Endothelial cell of umbilical vein (primary cell): Measurements from ENCODE around the gene EPSTI1. TPM values are rescaled to one million over a fixed set of nuclear protein-coding genes. Genes with fewer than 3 reads are reported as not detected.

Experiments used
- BruUV-seq: library from RNA; stranded (reverse); fragments of 400-500 nt; replicated peaks from 2 replicates; lab custom pipeline; 2021; lab: Mats Ljungman, UMichigan
- CTCF ChIA-PET: fragments of 300-600, 350-600 bp; sonication (Branson Sonifier 250); formaldehyde crosslinking; loops from one replicate; lab custom pipeline; 2021; ENCODE audit warnings: antibody characterized with exemption, inconsistent platforms; lab: Charles Lee
- POLR2A ChIA-PET: fragments of 300-600, 350-600 bp; sonication (Branson Sonifier 250); formaldehyde crosslinking; loops from one replicate; lab custom pipeline; 2021; ENCODE audit warnings: antibody characterized with exemption, inconsistent platforms; lab: Charles Lee
- DNase-seq: peaks from one replicate; pipeline ENCODE4 v3.0.0-alpha.2; 2011; ENCODE audit warnings: low read depth, low spot score
- FAIRE-seq: peaks from 2 replicates; lab custom pipeline; 2011; peaks lifted over from hg19 to GRCh38; lab: Jason Lieb, UNC
- H2AFZ ChIP-seq: 2 replicates; pipeline ENCODE4 v1.6.0; 2012; ENCODE audit warnings: low read depth, low read length, control low read depth, inconsistent platforms
- H3K27ac ChIP-seq: 2 replicates; pipeline ENCODE4 v1.5.1; 2011; ENCODE audit warnings: low read depth, mild to moderate bottlenecking, control low read depth, low read length, moderate library complexity; ENCODE audit not compliant: insufficient read depth
- H3K27me3 ChIP-seq, 2 experiments: 2 replicates each; pipeline versions ENCODE4 v1.6.0 to v1.6.1; 2011; ENCODE audit warnings: low read length in 2 of 2, mixed read lengths in 1 of 2; ENCODE audit not compliant: control insufficient read depth in 2 of 2, insufficient read depth in 2 of 2
- H3K36me3 ChIP-seq, 2 experiments: 2 replicates in 1 of 2; 3 replicates in 1 of 2; pipeline ENCODE4 v1.5.1; 2011; ENCODE audit warnings: low read length in 2 of 2, mild to moderate bottlenecking in 1 of 2, moderate library complexity in 1 of 2; ENCODE audit not compliant: control insufficient read depth in 2 of 2, insufficient read depth in 2 of 2; ENCODE audit errors: extremely low read depth in 1 of 2
- H3K4me1 ChIP-seq: 3 replicates; pipeline ENCODE4 v1.5.1; 2011; ENCODE audit warnings: mild to moderate bottlenecking, low read length; ENCODE audit not compliant: control insufficient read depth, insufficient read depth; ENCODE audit errors: extremely low read depth
- H3K4me2 ChIP-seq: 2 replicates; pipeline ENCODE4 v1.6.1; 2011; ENCODE audit warnings: low read length, control low read depth, mixed read lengths; ENCODE audit not compliant: insufficient read depth
- H3K4me3 ChIP-seq, 3 experiments: fragments of 200-600 bp in 1 of 3; sonication (generic), shearing (Covaris generic) in 1 of 3; replicated peaks in 1 of 3; 2 replicates each; pipeline ENCODE4 v1.5.1; 2011 to 2016; ENCODE audit warnings: control low read depth in 3 of 3, low read length in 3 of 3, mild to moderate bottlenecking in 2 of 3, inconsistent platforms in 1 of 3, low read depth in 1 of 3, moderate library complexity in 1 of 3; ENCODE audit not compliant: insufficient read depth in 1 of 3
- H3K79me2 ChIP-seq: 2 replicates; pipeline ENCODE4 v1.6.0; 2012; ENCODE audit warnings: low read length, inconsistent platforms; ENCODE audit not compliant: control insufficient read depth, insufficient read depth
- H3K9ac ChIP-seq: replicated peaks from 2 replicates; pipeline ENCODE3; 2011; ENCODE audit warnings: low read length, control low read depth; ENCODE audit not compliant: insufficient read depth; ENCODE audit errors: extremely low read depth
- H3K9me1 ChIP-seq: replicated peaks from 3 replicates; pipeline ENCODE4 v1.6.0; 2011; ENCODE audit warnings: mild to moderate bottlenecking, low read length; ENCODE audit not compliant: control insufficient read depth, insufficient read depth; ENCODE audit errors: extremely low read depth
- H3K9me3 ChIP-seq: replicated peaks from 2 replicates; pipeline ENCODE4 v1.5.1; 2012; ENCODE audit warnings: low read length, inconsistent platforms; ENCODE audit not compliant: control insufficient read depth, insufficient read depth
- H4K20me1 ChIP-seq: replicated peaks from 2 replicates; pipeline ENCODE3; 2011; ENCODE audit warnings: mild to moderate bottlenecking, low read length; ENCODE audit not compliant: control insufficient read depth, insufficient read depth; ENCODE audit errors: extremely low read depth
- CTCF ChIP-seq, 2 donors: IDR thresholded peaks; 1 replicate in 1 of 2; 2 replicates in 1 of 2; pipeline ENCODE4 v1.5.1; 2011; ENCODE audit warnings: low read length in 2 of 2, mild to moderate bottlenecking in 2 of 2, moderate library complexity in 2 of 2, control low read depth in 1 of 2, inconsistent platforms in 1 of 2, low read depth in 1 of 2; ENCODE audit not compliant: insufficient read depth in 1 of 2; ENCODE audit errors: extremely low read depth in 1 of 2
- EZH2 ChIP-seq: IDR thresholded peaks from 2 replicates; pipeline ENCODE4 v1.6.1; 2012; ENCODE audit warnings: borderline replicate concordance, low read depth, mild to moderate bottlenecking, moderate library complexity, low read length, inconsistent platforms; ENCODE audit not compliant: severe bottlenecking
- FOS ChIP-seq: IDR thresholded peaks from 2 replicates; pipeline ENCODE4 v1.6.1; 2011; ENCODE audit warnings: mild to moderate bottlenecking, low read length, moderate library complexity, borderline replicate concordance; ENCODE audit not compliant: insufficient read depth
- GATA2 ChIP-seq: IDR thresholded peaks from 2 replicates; pipeline ENCODE4 v1.7.0; 2011; ENCODE audit warnings: low read depth, mild to moderate bottlenecking, moderate library complexity, mixed read lengths, low read length; ENCODE audit not compliant: insufficient read length, insufficient read depth
- JUN ChIP-seq: IDR thresholded peaks from 2 replicates; pipeline ENCODE4 v1.6.1; 2011; ENCODE audit warnings: borderline replicate concordance, low read depth; ENCODE audit not compliant: insufficient read length, insufficient read depth
- MAX ChIP-seq: IDR thresholded peaks from 2 replicates; pipeline ENCODE4 v1.6.1; 2011; ENCODE audit not compliant: insufficient read depth, insufficient read length
- MYC ChIP-seq: IDR thresholded peaks from one replicate; pipeline ENCODE4 v1.6.1; 2011; ENCODE audit warnings: mild to moderate bottlenecking, low read depth, low read length
- POLR2A ChIP-seq: IDR thresholded peaks from 2 replicates; pipeline ENCODE4 v1.6.1; 2012; ENCODE audit warnings: low read depth, mild to moderate bottlenecking, control low read depth, low read length
- POLR2AphosphoS5 ChIP-seq: IDR thresholded peaks from 2 replicates; pipeline ENCODE4 v1.6.1; 2012; ENCODE audit warnings: low read depth, mild to moderate bottlenecking, control low read depth, low read length, moderate library complexity; ENCODE audit not compliant: insufficient read depth
- dilution Hi-C: fragments of 300-500 bp; cut with MboI; formaldehyde crosslinking; loops from one replicate; pipeline ENCODE4 v1.15.0; 2019; ENCODE audit warnings: low sequenced_read_pairs; ENCODE audit not compliant: extremely low pct_ligation_motif_present
- intact Hi-C: fragments of 100-400 bp; cut with micrococcal nuclease; formaldehyde crosslinking; loops from one replicate; pipeline ENCODE4 v1.10.0; 2022
- polyA plus RNA-seq, 4 experiments: library from polyadenylated mRNA; depleted of rRNA in 3 of 4; stranded (reverse) in 3 of 4; unstranded in 1 of 4; fragments of >200 nt; gene quantifications; 2 replicates each; pipeline versions ENCODE4 v1.2.1 to v1.2.3, GENCODE V29; 2011 to 2012; ENCODE audit warnings: missing spikeins in 1 of 4
- total RNA-seq: library from RNA; stranded (reverse); gene quantifications from 2 replicates; pipeline ENCODE4 v1.2.3, GENCODE V29; 2021

The EPSTI1 gene
- total and polyA plus RNA-seq, 2 donors (not counting 3 experiments of a cell fraction or from before 2014, with no cell fraction given), result 0.77 to 3.1 TPM

- CTCF ChIA-PET, result interaction anchor here (1.1 to 1.6 kb wide), 2 partner anchors 9 to 16 kb away, joined by 3 to 4 read pairs; no protein-coding TSS in a partner anchor
These were observed 131.6 kb downstream of the EPSTI1 start for GRCh38 chr13:42860485-42860884.

More at GRCh38 chr13:42860485-42860884, 131.6 kb downstream of the EPSTI1 start:
- no peak for FAIRE-seq
- Histone ChIP-seq H3K36me3 (no peaks in the 10 kb centered on the region), H3K79me2 (no peaks in the 10 kb centered on the region), H3K9me1 (no peaks in the 10 kb centered on the region), H3K27me3 (no peaks in the 10 kb centered on the region), H3K4me1 (no peaks in the 10 kb centered on the region), H3K4me3 (no peak overlapping the region), H4K20me1 (no peaks in the 10 kb centered on the region), H2AFZ (no peak overlapping the region), H3K4me2 (no peak overlapping the region), H3K27ac (no peak overlapping the region), H3K9ac (no peak overlapping the region), H3K9me3 (no peaks in the 10 kb centered on the region)
- intact Hi-C loops, result no loop called here
- dilution Hi-C loops, result no loop called here
- POLR2A ChIA-PET, result no interaction called here
- no peak for TF ChIP-seq JUN
- TF ChIP-seq POLR2A, result no peak
- TF ChIP-seq MYC, result no peak
- TF ChIP-seq POLR2AphosphoS5, result no peak
- TF ChIP-seq MAX, result no peak
- no peak for TF ChIP-seq FOS
- no peak for TF ChIP-seq CTCF (IDR thresholded peaks at IDR 0.05; ENCODE audit: extremely low read depth in 1 of 2, insufficient read depth in 1 of 2, low read depth in 1 of 2, low read length in 2 of 2)
- no peak for TF ChIP-seq GATA2
- TF ChIP-seq EZH2, result no peak
- DNase-seq, result no peak
- BruUV-seq, result no TSS peak
